GM18499 (cell line): Measurements from ENCODE around the gene SPATA6.

ENCODE experiments used
- ATAC-seq: cut with Tn5 transposase; IDR thresholded peaks from one replicate; pipeline ENCODE4 v1.9.1; 2021; ENCODE audit warnings: moderate number of reproducible peaks; ENCODE audit not compliant: insufficient read depth, unreplicated experiment

SPATA6 gene

DNA sequence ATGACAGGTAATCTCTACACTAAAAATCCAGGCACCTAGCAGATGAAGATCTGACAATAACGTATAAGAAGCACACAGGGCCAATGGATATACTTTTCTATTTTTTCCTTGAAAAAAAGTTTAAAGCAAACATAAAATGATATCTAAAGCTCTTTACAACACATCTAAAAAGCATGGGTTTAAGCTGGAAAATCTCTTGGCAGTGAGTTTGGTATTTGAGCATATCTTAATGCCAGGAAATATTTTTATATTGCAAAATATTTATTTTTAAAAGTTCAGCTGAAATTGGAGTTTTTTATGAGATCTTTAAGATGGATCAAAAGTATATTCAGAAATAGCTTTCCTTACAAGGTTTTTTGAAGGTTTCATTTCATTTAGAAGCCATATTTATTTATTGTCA lies 209.0 kb downstream of the SPATA6 start:
- no peak for ATAC-seq

GRCh38 chr1:48261881-48262400 lies 210.1 kb downstream of the SPATA6 start:
- ATAC-seq, result no peak

GRCh38 chr1:48258106-48258505 lies 213.9 kb downstream of the SPATA6 start:
- ATAC-seq, result no peak

DNA sequence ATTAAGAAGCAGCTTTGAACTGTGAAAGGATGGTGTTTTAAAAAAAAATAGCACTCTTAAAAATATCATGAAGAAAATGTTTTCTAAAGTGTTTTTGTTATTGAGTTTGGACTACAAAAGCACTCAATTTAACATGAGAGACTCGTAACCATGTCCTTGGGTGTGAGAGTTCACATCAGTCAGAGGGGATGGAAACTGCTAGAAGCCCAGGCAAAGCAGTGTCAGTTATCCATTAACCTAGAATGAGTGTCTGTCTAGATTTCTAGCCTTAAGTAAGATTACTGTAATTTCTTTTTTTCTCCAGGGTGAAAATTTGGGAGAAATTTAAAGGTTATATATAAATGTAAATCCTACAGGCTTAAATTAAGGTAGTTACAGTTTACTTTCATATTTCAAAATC lies 217.8 kb downstream of the SPATA6 start:
- ATAC-seq, result no peak

GRCh38 chr1:48251821-48252220 lies 220.2 kb downstream of the SPATA6 start:
- no peak for ATAC-seq

- ATAC-seq, result no peak
Measured at GRCh38 chr1:48251323-48251722, 220.7 kb downstream of the SPATA6 start.

- ATAC-seq, result no peak
Measured at GRCh38 chr1:48250572-48250971, 221.4 kb downstream of the SPATA6 start.

DNA sequence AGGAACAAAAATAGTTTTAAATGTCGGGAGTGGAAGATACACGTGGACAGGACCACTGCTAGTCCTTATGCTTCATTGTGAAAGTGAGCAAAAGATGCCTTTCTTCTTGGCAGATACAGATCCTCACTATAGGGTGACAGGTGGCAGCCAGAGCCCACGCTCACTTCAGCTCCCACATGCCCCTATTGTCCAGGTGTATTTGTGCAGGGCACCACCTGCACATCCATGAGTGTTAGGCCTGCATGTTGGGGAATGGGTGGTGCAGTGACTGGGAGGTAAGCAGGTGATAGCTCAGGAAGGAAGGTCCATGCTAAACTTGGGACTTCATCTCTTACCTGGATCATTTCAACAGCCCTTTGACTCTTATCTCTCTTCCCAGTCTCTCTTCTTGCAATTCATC lies 222.1 kb downstream of the SPATA6 start:
- ATAC-seq, result no peak

DNA sequence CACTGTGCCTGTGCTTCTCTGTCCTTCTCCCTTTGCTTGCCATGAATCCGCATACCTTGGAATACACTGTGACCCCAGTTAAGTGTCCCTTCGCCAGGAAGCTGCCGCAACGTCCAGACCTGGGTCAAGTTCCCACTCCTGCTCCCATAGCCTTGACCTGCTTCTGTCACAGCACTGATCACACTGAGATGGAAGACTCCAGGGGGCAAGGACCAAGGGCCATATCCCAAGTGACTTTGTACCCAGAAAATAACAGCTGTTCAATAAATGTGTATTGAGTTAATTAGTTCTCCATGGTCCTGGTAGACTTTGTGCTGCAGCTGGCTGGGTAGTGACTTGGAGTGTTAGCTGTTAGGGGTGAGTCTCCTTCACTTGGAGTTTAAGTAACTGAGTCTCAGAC lies 223.6 kb downstream of the SPATA6 start:
- ATAC-seq, result no peak

GRCh38 chr1:48246727-48247126 lies 225.3 kb downstream of the SPATA6 start:
- no peak for ATAC-seq
